ENCODE measurements around the gene BAZ1A. TPM values are rescaled to one million over a fixed set of nuclear protein-coding genes. Genes with fewer than 3 reads are reported as not detected.

The BAZ1A gene
- total RNA-seq, result 10 to 100 TPM in 2 of 9 donors, 1 to 10 TPM in 7; 3.8 to 20.3 (median 6.5) TPM
- polyA plus RNA-seq, result 1 to 10 TPM; 5.1 to 8.8 TPM
- long read RNA-seq, donor 1, partial matches to known transcripts, result 5 of 5 reads
- long read RNA-seq, donor 1, other reads (novel, unspliced or antisense), result 0 of 5 reads
- long read RNA-seq, donor 2, partial matches to known transcripts, result 3 of 3 reads
- long read RNA-seq, donor 2, other reads (novel, unspliced or antisense), result 0 of 3 reads
- long read RNA-seq, donor 3, partial matches to known transcripts, result 7 of 10 reads
- long read RNA-seq, donor 3, other reads (novel, unspliced or antisense), result 3 of 10 reads

GRCh38 chr14:34875031-34875922, at the start of gene BAZ1A:
Gene BAZ1A (minus strand): TSS chr14:34875360. CDS start chr14:34874604, 756 bp downstream.
- Histone ChIP-seq H3K9me3 (no peaks in the 10 kb centered on the region), H3K4me1 (peaks cover 0 to 26% (median 6%) of the 10 kb centered on the region in 12 donors), H3K27me3 (no peaks in the 10 kb centered on the region), H3K4me3 (peak within 1 kb of the TSS; percentile 66 to 97 (median 86)), H3K27ac (peak within 1 kb of the TSS; percentile 93 to 100 (median 98)), H3K36me3 (peaks cover 0 to 12% (median 0%) of the 10 kb centered on the region in 9 donors)
- WGBS, 4 donors, result 0 to 1% (median 0%) methylated on average over 31 to 46 of the region's 46 CpGs
- peak; percentile 45 to 71 (median 69) for ATAC-seq
- intact Hi-C loops (cut with DNase I), result loop anchor here in 5 of 10 donors (1.0 to 10.0 kb wide), 9 partner anchors 107 to 950 kb away; partner anchors contain the start of genes SRP54 (in 3 of the 5), PRORP (in 2 of the 5), BRMS1L (in 1 of the 5) and CFL2 (in 1 of the 5)
- TF ChIP-seq CTCF (IDR thresholded peaks at IDR 0.05), result peak in 9 of 12 donors; percentile 7 to 45 (median 19)
- peak in 1 of 2 donors; percentile 94 for TF ChIP-seq POLR2A (IDR thresholded peaks at IDR 0.05)
- DNase-seq, result peak; percentile 64 to 81 (median 68)

- WGBS, 4 donors, result 69 to 73% (median 70%) methylated on average over 6 of the region's 6 CpGs
- ATAC-seq (no peak), DNase-seq (no peak)
- Histone ChIP-seq H3K9me3 (peaks cover 0 to 3% (median 0%) of the 10 kb centered on the region in 12 donors), H3K4me3 (no peak overlapping the region), H3K4me1 (peaks cover 0 to 7% (median 0%) of the 10 kb centered on the region in 12 donors), H3K27ac (no peak overlapping the region), H3K27me3 (no peaks in the 10 kb centered on the region), H3K36me3 (no peaks in the 10 kb centered on the region)
- TF ChIP-seq CTCF (IDR thresholded peaks at IDR 0.05), result no peak
- TF ChIP-seq POLR2A (IDR thresholded peaks at IDR 0.05), result no peak
- intact Hi-C loops (cut with DNase I), result no loop called here
Measured at GRCh38 chr14:34920339-34920738, 45.2 kb upstream of the BAZ1A start.

- no peak overlapping the region for H3K27ac ChIP-seq
- WGBS, 4 donors, result 93 to 98% (median 97%) methylated on average over 2 of the region's 2 CpGs
- H3K4me1 ChIP-seq, result peaks cover 0 to 7% (median 0%) of the 10 kb centered on the region in 12 donors
- intact Hi-C loops (cut with DNase I), result no loop called here
- no peaks in the 10 kb centered on the region for H3K36me3 ChIP-seq
- DNase-seq, result no peak
- no peak overlapping the region for H3K4me3 ChIP-seq
- H3K9me3 ChIP-seq, result no peaks in the 10 kb centered on the region
- H3K27me3 ChIP-seq, result no peaks in the 10 kb centered on the region
- TF ChIP-seq CTCF (IDR thresholded peaks at IDR 0.05), result no peak
- TF ChIP-seq POLR2A (IDR thresholded peaks at IDR 0.05), result no peak
- ATAC-seq, result no peak
Measured at GRCh38 chr14:34913619-34914018, 38.5 kb upstream of the BAZ1A start.

GRCh38 chr14:34912966-34913365, 37.8 kb upstream of the BAZ1A start:
- H3K27me3 ChIP-seq, result no peaks in the 10 kb centered on the region
- no peak for TF ChIP-seq POLR2A (IDR thresholded peaks at IDR 0.05)
- no peak for TF ChIP-seq CTCF (IDR thresholded peaks at IDR 0.05)
- H3K9me3 ChIP-seq, result no peaks in the 10 kb centered on the region
- H3K4me1 ChIP-seq, result peaks cover 0 to under 1% (median 0%) of the 10 kb centered on the region in 12 donors
- DNase-seq (no peak), ATAC-seq (no peak)
- H3K27ac ChIP-seq, result no peak overlapping the region
- intact Hi-C loops (cut with DNase I), result no loop called here
- H3K4me3 ChIP-seq, result no peak overlapping the region
- H3K36me3 ChIP-seq, result no peaks in the 10 kb centered on the region
- WGBS, 4 donors, result 86 to 87% (median 86%) methylated on average over 8 of the region's 8 CpGs

Data from heart left ventricle (tissue), 16 donors.